ENCODE measurements around the gene TSHR.
A peak's percentile ranks its signal among the peaks of the same experiment; 100 is the strongest.

Gene TSHR

GRCh38 chr14:80988735-80989429 is 33.5 kb downstream of the TSHR start:
- DNase-seq (ENCODE audit: low read depth) = no peak
- TF ChIP-seq CTCF (conservative IDR thresholded peaks at IDR 0.05; ENCODE audit: low read depth, low read length) = no peak
- no peak overlapping the region for H3K4me3 ChIP-seq (ENCODE audit: low read length)

- no peak for DNase-seq (ENCODE audit: low read depth)
- no peak for TF ChIP-seq CTCF (conservative IDR thresholded peaks at IDR 0.05; ENCODE audit: low read depth, low read length)
- no peak overlapping the region for H3K4me3 ChIP-seq (ENCODE audit: low read length)
Observed at GRCh38 chr14:80992580-80992979, 37.2 kb downstream of the TSHR start.

- TF ChIP-seq CTCF (conservative IDR thresholded peaks at IDR 0.05; ENCODE audit: low read depth, low read length) = peak; percentile 80
- H3K4me3 ChIP-seq (ENCODE audit: low read length) = no peak overlapping the region
- no peak for DNase-seq (ENCODE audit: low read depth)
Observed at GRCh38 chr14:80996049-80996901, 40.9 kb downstream of the TSHR start.

GRCh38 chr14:81001447-81001846 is 46.0 kb downstream of the TSHR start:
- no peak for DNase-seq (ENCODE audit: low read depth)
- no peak for TF ChIP-seq CTCF (conservative IDR thresholded peaks at IDR 0.05; ENCODE audit: low read depth, low read length)
- no peak overlapping the region for H3K4me3 ChIP-seq (ENCODE audit: low read length)

GRCh38 chr14:81004575-81004974 is 49.2 kb downstream of the TSHR start:
- no peak overlapping the region for H3K4me3 ChIP-seq (ENCODE audit: low read length)
- no peak for DNase-seq (ENCODE audit: low read depth)
- TF ChIP-seq CTCF (conservative IDR thresholded peaks at IDR 0.05; ENCODE audit: low read depth, low read length) = no peak

- no peak for DNase-seq (ENCODE audit: low read depth)
- TF ChIP-seq CTCF (conservative IDR thresholded peaks at IDR 0.05; ENCODE audit: low read depth, low read length) = no peak
- H3K4me3 ChIP-seq (ENCODE audit: low read length) = no peak overlapping the region
Observed at GRCh38 chr14:81005540-81006228, 50.3 kb downstream of the TSHR start.

All from retinal pigment epithelial cell (primary cell).